SK-N-SH treated with all-trans-retinoic acid at 6 μM for 48 hours (cell line): Measurements from ENCODE around the gene BTG4.

Experiments
- ARNTL ChIP-seq: fragments of 450-650 bp; formaldehyde crosslinking; IDR thresholded peaks from 2 replicates; pipeline ENCODE4 v1.5.0; 2020; ENCODE audit warnings: low read depth, mild to moderate bottlenecking, moderate library complexity, borderline replicate concordance
- ESRRG ChIP-seq: fragments of 250-450 bp; sonication (Bioruptor Pico); IDR thresholded peaks from 2 replicates; pipeline ENCODE4 v1.6.1; 2021; ENCODE audit warnings: mild to moderate bottlenecking
- GLIS3 ChIP-seq: fragments of 250-450 bp; sonication (Bioruptor Pico); IDR thresholded peaks from 2 replicates; pipeline ENCODE4 v1.5.0; 2020; ENCODE audit warnings: mild to moderate bottlenecking, moderate library complexity
- OSR1 ChIP-seq: fragments of 250-450 bp; sonication (Bioruptor Pico); IDR thresholded peaks from 2 replicates; pipeline ENCODE4 v1.8.0; 2022; ENCODE audit warnings: moderate library complexity, mild to moderate bottlenecking, inconsistent platforms
- PPARA ChIP-seq: fragments of 250-450 bp; sonication (Bioruptor Pico); IDR thresholded peaks from 2 replicates; pipeline ENCODE4 v1.5.0; 2020; ENCODE audit warnings: mild to moderate bottlenecking, borderline replicate concordance
- ZFP3 ChIP-seq: fragments of 250-450 bp; sonication (Bioruptor Pico); IDR thresholded peaks from 2 replicates; pipeline ENCODE4 v1.5.0; 2020; ENCODE audit warnings: mild to moderate bottlenecking, moderate library complexity
- TF ChIP-seq, protein P1 (sequence below): fragments of 250-450 bp; sonication (Bioruptor Pico); IDR thresholded peaks from 2 replicates; pipeline ENCODE4 v1.5.1; 2020; ENCODE audit warnings: low read depth, mild to moderate bottlenecking, moderate library complexity
- TF ChIP-seq, protein P2 (sequence below): fragments of 250-450 bp; sonication (Bioruptor Pico); IDR thresholded peaks from 2 replicates; pipeline ENCODE4 v1.8.0; 2021; ENCODE audit warnings: low read depth, mild to moderate bottlenecking, moderate library complexity, borderline replicate concordance
- TF ChIP-seq, protein P3 (sequence below): fragments of 250-450 bp; sonication (Bioruptor Pico); IDR thresholded peaks from 2 replicates; pipeline ENCODE4 v1.8.0; 2020; ENCODE audit warnings: mild to moderate bottlenecking, moderate library complexity, borderline replicate concordance

DNA sequence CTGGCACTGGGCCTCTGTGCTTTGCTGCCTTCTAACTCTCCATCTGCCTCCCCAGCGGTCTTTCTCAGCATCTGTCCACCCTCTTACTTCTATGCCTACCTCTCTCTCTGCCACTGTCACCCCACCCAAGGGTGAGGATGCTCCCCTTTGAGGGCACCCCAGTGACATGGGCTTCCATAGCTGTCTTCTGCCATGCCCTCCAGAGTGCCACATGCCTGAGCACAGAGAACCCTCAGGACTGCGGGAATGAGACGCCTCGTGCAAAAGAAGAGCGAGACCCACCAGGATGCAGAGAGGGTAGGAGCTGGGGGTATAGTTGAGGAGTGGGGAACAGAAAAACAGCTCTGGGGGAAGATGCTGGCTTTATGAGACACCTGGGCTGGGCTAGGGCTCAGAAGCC is 64.3 kb downstream of the BTG4 start:
- TF ChIP-seq ZFP3 (CRISPR knock-in tag) (no peak), PPARA (no peak), ESRRG (CRISPR knock-in tag) (no peak), GLIS3 (no peak), ARNTL (CRISPR knock-in tag) (no peak), OSR1 (CRISPR knock-in tag) (no peak)
- TF ChIP-seq, protein P1, sequence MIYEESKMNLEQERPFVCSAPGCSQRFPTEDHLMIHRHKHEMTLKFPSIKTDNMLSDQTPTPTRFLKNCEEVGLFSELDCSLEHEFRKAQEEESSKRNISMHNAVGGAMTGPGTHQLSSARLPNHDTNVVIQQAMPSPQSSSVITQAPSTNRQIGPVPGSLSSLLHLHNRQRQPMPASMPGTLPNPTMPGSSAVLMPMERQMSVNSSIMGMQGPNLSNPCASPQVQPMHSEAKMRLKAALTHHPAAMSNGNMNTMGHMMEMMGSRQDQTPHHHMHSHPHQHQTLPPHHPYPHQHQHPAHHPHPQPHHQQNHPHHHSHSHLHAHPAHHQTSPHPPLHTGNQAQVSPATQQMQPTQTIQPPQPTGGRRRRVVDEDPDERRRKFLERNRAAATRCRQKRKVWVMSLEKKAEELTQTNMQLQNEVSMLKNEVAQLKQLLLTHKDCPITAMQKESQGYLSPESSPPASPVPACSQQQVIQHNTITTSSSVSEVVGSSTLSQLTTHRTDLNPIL (CRISPR knock-in tag), result no peak
- TF ChIP-seq, protein P2, sequence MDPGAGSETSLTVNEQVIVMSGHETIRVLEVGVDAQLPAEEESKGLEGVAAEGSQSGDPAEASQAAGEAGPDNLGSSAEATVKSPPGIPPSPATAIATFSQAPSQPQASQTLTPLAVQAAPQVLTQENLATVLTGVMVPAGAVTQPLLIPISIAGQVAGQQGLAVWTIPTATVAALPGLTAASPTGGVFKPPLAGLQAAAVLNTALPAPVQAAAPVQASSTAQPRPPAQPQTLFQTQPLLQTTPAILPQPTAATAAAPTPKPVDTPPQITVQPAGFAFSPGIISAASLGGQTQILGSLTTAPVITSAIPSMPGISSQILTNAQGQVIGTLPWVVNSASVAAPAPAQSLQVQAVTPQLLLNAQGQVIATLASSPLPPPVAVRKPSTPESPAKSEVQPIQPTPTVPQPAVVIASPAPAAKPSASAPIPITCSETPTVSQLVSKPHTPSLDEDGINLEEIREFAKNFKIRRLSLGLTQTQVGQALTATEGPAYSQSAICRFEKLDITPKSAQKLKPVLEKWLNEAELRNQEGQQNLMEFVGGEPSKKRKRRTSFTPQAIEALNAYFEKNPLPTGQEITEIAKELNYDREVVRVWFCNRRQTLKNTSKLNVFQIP, result no peak
- TF ChIP-seq, protein P3, sequence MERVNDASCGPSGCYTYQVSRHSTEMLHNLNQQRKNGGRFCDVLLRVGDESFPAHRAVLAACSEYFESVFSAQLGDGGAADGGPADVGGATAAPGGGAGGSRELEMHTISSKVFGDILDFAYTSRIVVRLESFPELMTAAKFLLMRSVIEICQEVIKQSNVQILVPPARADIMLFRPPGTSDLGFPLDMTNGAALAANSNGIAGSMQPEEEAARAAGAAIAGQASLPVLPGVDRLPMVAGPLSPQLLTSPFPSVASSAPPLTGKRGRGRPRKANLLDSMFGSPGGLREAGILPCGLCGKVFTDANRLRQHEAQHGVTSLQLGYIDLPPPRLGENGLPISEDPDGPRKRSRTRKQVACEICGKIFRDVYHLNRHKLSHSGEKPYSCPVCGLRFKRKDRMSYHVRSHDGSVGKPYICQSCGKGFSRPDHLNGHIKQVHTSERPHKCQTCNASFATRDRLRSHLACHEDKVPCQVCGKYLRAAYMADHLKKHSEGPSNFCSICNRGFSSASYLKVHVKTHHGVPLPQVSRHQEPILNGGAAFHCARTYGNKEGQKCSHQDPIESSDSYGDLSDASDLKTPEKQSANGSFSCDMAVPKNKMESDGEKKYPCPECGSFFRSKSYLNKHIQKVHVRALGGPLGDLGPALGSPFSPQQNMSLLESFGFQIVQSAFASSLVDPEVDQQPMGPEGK, result no peak
